ENCODE measurements around the gene DIS3L2.

Gene DIS3L2

DNA sequence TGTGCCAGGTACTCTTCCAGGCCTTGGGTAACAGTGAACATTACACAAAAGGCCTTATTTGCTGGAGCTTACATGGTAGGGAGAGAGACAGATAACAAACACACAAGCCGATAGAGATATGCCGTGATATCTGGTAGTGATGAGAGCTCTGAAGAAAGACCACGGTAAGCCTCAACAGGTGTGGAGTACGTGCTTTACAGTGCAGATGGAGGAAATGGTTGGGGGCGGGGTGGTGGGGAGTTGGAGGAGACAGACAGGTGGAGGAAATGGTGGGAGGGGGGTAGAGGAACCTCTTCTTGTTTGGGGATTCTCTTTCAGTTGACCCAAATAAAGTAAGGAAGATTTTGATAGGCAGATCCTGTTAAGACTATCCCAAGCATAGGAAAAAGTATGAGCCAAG is 276.0 kb downstream of the DIS3L2 start:
- DNase-seq: no peak

DNA sequence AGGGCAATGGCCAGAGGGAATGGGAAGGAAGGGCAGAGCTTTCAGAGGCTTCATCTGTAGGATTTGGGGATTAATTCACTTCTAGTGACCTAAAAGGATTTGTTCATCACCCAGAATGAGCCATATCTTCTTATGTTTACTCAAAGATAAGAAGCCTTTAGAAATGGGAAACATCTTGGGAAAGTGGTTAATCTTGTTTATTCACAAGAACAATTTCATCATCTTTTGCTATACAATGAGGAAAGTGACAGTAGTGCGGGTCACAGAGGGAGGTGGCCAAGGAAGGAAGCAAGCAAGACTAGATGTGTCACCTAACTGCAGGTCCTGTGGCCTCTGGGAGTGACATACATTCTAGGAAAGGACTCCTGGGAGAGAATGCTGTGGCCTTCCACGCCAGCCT is 276.6 kb downstream of the DIS3L2 start:
- DNase-seq: no peak

DNA sequence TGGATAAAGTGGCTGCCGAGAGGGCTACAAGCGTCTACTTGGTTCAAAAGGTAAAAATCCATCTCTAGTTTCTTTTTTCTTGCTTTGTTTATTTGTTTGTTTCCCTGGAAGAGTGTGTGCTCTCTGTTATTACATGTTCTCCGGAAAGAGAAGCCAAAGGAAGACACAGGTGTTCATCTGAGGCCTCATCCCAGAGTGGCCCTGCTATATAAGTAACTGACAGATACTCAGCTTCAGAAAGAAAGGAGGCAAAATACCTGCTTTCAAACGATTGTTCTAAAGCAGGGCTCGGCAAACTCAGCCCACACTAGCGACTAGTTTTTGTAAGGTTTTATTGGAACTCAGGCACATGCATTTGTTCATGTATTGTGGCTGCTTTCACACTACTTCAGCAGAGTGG is 277.1 kb downstream of the DIS3L2 start:
- no peak for DNase-seq

DNA sequence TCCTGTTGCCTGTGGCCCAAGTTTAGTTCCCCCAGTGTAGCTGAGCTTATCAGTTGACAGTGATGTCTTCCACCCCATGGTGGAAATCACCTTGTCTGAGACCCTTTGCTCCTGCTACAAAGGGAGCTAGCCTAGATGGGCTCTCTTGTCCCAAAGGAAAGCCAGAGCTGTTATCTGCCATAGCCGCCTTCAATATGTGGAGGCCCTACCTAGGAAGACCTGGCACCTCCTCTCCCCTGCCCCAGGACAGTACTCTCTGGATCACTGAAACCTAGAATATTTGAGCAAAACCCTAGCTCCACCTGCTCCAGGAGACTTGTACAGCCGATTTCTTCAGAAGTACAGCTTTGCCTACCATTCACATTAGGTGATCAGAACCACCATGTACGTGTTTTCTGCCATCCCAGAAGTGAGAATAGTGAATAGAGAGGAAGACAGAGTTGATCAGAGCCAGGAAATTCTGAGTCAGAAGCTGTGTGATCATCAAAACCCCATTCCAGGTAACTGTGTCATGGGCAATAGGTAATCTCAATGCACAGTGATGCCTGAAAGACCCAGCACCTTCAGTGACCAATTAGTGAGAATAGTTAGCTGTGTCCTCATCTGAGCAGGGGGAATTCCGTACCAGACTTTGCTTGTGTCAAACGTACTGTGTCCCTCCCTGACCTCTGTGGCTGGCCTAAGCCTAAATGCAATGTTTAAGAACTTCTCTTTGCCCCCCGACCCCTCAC is 278.6 kb downstream of the DIS3L2 start:
- no peak for DNase-seq

DNA sequence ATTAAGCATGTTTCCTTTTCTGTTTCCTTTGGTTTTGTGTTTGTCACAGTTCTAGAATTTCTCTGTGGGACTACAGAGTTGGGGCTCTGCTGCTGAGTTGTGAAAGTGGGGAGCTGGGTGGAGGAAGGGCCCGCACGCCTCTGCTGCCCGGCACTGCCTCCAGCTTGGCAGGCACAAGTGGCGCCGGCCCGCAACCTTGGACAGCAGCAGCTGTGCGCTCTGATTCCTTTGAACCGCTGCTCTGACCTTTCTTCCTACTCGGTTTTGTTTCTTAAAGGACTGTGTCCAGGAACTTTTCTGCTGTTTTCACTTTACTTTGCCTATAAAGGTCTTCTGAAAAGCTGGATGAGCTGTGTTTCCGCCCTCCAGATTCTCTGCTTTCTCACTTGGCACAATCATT is 279.4 kb downstream of the DIS3L2 start:
- DNase-seq: no peak

DNA sequence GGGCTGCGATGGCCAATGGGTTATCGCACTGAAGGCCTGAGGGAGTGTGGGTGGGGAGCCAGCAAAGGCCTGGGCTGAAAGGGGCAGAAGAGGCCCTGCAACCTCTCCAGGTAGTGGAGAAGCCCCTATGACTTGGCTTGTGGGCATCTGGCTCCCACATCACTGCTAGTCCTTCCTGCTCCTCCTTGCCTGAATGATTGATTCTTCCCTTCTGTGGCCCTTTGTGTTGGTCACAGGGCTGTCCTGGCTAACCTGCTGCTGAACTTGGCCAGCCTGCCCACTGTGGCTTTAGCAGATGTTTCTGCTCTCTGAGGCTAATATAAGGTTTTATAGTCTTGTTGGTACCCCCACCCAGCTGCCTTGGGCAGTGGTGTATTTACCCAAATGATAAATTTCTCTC is 280.8 kb downstream of the DIS3L2 start:
- no peak for DNase-seq

DNA sequence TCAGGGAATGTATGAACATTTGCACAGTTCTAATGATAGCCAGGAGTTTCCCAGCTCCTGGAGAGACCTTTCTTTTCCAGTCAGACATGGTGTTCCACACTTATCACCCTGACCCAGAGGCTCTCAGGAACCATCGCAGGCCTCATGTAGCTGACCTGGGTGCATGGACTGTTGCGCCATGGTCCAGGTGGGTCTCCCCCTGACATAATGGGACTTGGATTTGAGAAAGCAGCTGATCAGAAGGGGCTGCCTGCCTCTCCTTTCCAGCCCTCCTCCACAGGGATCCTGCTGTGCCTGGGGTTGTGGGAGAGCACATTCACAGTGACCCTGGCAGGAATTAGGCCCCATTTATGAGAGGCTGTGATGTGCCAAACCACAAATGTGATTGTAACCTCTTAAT is 283.6 kb downstream of the DIS3L2 start:
- no peak for DNase-seq

DNA sequence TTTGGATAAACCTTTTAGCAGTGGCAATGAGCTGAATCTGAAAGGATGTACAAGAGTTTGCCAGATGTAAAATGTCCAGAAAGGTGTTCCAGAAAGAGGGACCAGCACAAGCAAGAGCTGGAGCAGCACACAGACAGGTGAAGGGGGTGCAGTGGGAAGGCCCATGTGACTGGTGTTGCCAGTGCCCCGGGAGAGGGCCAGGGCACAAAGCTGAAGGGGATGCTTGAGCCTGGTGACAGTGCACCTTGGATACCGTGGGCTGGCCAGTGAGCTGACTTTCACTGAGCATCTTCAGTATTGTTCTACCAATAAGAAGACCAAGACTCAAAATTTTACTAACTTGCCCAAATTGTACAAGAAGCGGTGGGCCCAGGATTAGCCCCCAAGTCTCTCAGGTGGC is 284.7 kb downstream of the DIS3L2 start:
- no peak for DNase-seq

DNA sequence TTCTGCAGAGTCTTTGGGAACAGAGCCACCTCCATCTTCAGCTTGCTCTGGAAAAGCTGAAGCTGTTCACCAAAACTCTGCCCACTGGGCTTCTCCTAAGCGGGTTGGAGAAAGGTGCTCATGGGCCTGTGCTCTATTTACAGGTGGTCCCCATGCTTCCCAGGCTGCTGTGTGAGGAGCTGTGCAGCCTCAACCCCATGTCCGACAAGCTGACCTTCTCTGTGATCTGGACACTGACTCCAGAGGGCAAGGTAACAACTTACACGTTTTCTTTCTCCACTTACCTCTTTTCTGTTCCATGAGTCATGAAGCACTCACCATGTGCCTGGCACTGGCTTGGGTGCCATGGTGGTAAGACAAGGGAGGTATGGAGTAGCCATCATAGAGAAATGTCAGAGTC is 287.6 kb downstream of the DIS3L2 start:
- no peak for DNase-seq

DNA sequence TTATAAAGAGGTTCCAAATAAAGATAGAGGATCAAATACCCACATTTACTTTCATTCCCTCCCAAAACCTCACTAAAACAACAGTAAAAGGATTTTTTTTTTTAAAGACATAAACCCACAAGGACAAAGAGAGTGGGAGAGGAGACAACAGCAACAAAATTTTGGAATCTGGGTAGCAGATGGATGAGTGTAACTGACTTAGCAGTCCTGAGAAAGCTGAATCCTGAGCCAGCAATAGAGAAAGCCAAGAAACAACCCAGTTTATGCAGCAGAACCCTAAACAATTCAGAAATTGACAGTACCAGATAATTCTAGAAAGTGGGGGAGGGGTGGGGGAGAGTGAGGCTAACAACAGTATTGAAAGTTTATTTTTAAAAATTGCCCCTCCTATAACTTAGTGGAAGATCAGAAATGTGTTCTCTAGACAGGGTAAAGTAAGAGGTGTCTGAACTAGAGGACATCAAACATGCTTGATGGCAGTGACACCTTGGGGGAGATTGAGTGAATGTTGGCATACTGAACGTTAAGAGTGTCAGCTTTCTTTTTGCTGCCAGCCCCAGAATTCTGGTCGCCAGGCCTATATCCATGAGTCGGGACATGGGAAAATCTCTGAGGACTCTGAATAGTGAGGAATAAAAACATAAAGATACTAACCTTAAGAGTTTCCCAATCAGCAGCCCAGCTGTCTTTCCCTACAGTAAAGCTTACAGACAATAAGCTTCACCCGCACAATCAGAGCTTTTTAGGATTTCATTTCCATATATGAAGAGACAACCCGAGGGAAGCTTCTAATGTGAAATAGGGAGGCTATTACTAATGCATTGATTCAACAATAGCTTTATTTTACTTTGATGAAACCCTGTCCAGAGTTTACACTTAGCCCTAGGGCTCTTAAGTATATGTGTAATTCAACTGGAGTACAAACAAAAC is 289.0 kb downstream of the DIS3L2 start:
- no peak for DNase-seq

DNA sequence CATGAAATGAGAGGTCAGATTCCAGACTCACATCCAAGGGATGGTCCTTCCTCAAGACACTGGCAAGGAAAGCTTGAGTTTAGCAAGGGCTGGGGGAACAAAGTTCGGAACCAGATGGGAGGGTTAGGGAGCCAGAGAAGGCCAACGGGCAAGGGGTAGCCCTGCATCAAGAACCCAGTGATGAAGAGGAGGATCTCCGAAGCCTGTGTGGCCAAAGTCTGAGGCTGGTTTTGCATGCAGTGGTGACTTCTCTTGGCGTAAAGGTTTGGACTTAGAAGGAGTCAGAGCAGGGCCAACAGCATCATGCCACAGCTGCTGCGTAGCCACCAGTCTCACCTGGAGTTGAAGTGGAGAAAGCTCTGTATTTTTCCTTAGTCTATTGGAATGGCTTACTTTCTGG is 293.5 kb downstream of the DIS3L2 start:
- no peak for DNase-seq

DNA sequence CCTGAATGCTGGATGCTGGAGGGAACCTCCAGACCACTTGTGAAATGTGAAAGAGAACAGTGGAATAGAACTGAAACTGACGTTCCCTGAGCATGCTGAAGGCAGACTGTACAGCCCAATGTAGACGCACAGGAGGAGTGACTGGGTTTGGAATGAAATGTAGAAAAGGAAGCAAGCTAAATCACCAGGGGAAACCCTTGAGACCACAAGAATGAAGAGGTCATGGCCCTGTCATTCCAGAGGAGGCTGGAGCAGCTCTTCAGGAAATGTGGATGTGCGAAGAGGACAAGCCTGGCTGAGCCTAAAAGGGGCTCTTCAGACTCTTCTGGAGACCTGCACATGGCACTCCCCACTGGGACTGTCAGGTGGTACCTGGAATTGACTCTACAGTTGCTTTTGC is 298.6 kb downstream of the DIS3L2 start:
- no peak for DNase-seq

DNA sequence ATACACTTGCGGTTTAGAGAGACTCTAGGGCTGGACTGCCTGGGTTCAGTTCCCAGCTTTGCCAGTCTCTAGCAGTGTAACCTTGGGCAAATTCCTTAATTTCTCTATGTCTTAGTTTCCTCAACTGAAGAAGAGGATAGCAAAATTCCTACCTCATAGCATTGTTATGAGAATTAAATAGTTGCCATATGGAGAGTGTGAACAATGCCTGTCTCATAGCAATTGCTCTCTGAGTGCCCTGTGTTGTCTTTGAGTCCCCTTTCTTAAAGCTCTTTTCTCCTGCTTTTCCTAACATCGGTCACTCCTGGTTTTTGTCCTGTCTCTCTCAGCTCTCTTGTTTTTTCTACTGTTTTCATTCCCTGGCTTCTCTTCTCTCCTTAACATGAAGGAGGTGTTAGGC is 300.3 kb downstream of the DIS3L2 start:
- DNase-seq: no peak

DNA sequence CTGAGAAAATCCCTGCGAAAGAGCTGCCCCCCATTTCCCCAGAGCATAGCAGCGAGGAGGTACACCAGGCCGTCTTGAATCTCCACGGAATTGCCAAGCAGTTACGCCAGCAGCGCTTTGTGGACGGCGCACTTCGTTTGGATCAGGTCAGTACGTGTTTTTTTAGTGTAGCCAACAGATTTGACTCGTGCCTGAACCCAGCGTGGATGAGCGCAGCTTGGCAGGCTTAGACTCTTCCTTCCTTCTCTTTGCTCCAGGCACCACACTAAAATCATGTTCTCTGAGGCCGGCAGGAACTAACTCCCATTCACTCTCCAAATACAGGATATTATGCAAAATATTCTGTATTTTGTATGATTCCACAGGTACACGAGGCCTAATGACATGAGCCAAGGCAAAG is 301.8 kb downstream of the DIS3L2 start:
- DNase-seq: no peak

DNA sequence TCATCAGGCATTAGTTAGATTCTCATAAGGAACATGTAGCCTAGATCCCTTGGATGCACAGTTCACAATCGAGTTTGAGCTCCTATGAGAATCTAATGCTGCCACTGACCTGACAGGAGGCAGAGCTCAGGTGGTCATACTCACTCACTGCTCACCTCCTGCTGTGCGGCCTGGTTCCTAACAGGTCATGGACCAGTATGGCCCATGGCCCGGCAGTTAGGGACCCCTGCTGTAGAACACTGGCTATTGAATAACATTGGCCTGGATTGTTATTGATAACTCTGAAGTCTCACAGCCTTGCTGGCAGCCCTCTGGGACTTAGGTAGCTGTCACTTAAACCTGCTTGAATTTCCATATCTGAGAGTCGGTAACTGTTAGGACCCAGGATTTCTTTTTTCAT is 302.6 kb downstream of the DIS3L2 start:
- DNase-seq: no peak

DNA sequence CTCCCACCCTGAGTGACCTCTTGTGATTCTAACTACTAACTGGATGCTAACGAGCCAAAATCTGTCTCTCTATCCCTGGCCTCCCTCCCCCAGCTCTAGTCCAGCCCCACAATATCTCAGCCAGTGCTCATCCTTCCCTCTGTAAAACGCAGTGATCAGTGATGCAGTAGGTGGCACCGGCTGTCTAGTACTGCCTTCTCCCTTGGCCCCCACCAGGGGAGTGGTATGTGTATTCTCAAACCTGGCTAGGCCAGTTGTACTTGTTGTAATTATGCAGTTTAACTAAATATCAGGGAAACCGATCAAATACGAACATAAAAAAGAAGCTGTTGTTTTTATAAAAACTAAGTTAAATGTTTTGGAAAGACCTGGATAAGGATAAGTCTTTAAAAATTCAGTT is 303.8 kb downstream of the DIS3L2 start:
- no peak for DNase-seq

DNA sequence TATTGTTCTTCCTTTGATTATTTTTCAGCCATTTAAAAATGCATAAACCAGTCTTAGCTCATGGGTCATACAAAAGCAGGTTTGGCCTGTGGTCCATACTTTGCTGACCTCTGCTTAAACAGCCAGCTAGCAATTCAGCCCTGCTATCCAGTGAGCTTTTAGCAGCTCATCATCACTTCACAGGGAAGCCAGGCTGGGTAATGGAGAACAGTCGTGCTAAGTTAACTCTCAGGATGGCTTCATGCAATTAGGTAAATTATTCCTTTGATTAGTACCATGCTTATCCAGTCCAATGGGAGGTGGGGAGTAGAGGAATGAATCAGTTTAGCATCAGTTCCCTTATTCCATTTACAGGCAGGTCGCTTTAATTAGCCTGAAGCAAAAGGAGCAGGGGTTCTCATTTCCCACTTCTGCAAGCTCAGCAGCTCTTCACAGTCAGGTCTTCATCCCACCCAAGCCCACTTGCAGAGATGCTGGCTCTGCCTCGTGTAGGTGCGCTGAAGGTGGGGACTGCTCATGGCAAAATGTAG is 307.2 kb downstream of the DIS3L2 start:
- no peak for DNase-seq

DNA sequence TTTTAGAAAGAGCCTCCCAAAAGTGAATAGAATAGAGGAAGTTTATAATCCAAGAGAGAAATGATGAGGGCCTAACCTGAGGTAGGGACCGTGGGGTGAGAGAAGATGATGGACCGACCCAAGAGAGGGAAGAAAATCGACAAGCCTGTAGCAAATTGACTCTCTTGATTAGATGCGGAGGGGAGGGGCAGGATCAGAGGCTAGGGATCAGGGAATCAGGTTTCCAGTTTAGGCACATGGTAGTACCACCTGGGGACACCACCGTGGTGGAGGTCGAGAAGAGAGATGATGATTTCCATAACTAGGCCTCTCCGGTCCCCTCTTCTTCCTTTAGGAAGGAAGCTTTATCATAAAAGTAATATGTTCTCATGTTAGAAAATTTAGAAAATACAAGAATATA is 308.4 kb downstream of the DIS3L2 start:
- DNase-seq: no peak

DNA sequence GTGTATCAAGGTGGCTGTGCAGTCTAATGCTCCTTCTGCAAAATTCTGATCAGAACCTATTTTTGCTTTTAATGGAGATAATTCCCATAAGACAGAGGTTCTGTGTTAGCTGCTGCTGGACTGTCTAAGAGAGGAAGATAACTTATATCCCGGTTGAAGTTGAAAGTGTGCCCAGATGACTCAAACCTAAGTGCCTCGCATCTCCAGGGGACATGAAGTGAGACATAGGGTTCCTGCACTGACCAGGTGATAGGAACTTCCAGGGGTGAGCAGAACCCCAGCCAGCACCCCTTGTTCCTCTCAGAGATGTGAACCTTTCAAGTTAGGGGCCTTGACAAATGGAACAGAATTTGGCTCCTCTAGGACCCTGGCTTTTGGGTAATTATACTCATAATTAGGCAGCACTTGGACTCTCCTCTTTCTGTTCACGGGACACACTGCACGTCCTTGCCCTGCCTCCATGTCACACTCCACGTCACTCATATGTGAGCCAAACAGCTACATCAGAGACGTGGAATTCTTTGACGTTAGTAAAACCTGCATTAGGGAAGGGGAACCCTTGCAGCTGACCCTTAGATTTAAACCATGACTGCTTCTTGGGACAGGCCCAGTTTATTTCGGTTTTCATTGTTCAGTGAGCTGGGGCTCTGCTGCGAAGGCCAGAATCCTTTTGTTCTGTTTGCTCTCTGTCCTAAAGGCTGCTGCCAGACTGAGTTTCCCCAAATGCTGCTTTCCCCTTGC is 312.6 kb downstream of the DIS3L2 start:
- DNase-seq: no peak

DNA sequence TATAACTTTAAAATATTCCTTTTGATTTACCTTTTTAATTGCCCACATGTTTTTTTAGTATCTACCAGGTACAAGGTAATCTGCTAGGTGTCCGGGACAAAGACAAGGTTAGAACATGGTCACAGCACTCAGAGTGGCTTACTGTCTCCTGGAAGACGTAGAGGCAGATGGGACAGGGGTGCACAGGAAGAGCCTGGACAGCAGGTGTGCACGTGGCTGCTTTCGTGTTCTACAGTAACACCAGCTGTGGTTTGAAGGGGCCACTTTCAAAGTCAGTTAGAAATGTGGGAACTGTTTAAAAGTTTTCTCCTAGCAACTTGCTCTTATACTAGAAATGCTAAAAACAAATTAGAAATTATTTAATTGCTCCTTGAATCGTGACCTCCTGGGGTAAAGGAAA is 314.2 kb downstream of the DIS3L2 start:
- DNase-seq: no peak

DNA sequence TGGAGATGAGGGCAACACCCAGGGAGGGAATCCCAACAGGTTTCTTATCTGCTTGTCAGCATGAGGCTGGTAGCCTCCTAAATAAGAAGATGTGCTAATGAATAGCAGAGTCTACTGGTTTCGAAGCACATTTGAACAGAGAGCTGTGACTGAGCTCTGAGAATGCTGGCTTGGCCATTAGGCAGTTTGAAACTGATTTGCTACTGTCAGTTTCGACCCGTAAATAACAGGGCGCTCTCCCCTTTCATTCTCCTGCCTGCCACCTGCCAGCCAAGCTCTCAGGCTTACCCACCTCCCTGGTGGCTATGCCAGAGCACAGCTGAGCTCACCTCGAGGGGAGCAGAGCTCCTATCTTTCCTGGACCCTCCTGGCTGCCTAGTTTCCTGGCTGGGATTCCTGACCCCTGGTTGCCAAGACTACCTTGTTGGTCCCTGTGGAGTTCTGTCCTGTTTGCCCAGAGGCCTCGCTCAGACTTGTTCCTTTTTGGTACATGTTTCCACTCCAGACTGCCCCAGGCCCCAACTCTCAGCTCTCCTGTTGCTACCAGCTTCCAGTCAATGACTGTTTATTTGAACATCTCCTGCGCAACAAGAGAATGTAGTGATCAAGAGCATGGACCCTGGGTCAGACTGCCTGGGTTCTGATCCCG is 314.7 kb downstream of the DIS3L2 start:
- no peak for DNase-seq

DNA sequence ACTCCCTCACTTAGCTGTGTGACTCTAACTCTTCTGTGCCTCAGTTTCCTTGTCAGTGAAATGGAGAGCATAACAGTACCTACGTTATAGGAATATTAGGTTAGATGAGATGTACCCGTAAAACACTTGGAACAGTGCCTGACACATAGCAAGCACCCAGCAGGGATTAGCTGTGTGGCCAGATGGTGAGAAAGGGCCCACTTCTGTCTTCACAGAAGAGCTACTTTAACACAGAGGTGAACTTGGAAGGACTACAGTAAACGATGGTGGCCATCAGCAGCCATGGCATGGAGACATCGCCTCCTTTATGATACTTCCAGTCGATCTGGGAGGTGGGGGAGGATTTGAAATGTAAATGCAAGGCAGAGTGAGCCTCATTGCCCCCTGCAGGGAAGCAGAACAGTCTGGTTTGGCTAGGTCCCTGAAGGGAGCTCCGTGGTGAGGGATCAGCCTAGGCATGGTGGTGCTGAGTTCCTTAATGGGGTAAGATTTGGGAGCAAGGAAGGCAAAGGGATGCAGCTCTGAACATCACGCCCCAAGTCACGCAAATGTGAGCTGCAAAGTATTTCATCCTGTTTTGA is 315.3 kb downstream of the DIS3L2 start:
- no peak for DNase-seq

DNA sequence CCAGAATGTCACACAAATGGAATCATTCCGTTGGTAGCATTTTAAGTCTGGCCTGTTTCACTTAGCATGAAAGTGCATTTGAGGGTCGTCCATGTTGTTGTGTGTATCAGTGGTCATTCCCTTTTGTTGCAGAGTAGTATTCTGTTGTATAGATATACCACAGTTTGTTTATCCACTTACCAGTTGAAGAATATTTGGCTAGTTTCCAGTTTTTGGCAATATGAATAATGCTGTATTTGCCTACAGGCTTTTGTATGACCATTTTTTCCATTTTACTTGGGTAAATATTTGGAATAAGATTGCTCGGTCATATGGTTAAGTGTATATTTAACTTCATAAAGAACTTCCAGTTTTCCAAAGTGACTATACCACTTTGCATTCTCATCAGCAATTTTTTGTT is 317.0 kb downstream of the DIS3L2 start:
- no peak for DNase-seq
